Natural killer cell (primary cell): ENCODE results near the gene A2ML1. TPM values are rescaled to one million over a fixed set of nuclear protein-coding genes. Genes with fewer than 3 reads are reported as not detected.

Experiments
- ATAC-seq, 3 donors: fragments of 150-1000 bp in 2 of 3; fragments of 200-7000 bp in 1 of 3; cut with Tn5 transposase; 1 replicate in 1 of 3; 2 replicates in 2 of 3; pipeline ENCODE4 v1.10.0; 2021; ENCODE audit warnings: mild to moderate bottlenecking in 2 of 3, moderate library complexity in 2 of 3
- DNase-seq, 2 donors: peaks; one replicate each; pipeline versions ENCODE4 v3.0.0 to v3.0.0-alpha.2; 2013 to 2021; ENCODE audit warnings: mixed read lengths in 1 of 2
- H3K27ac ChIP-seq: one replicate; pipeline ENCODE4 v1.5.1; 2013; ENCODE audit warnings: mild to moderate bottlenecking, low read length
- H3K27me3 ChIP-seq: one replicate; pipeline ENCODE4 v1.6.1; 2013; ENCODE audit warnings: low read length; ENCODE audit not compliant: control insufficient read depth, insufficient read depth
- H3K36me3 ChIP-seq: one replicate; pipeline ENCODE4 v1.6.1; 2013; ENCODE audit warnings: low read length; ENCODE audit not compliant: control insufficient read depth, insufficient read depth
- H3K4me1 ChIP-seq: one replicate; pipeline ENCODE4 v1.6.1; 2013; ENCODE audit warnings: low read length; ENCODE audit not compliant: control insufficient read depth, insufficient read depth
- H3K4me3 ChIP-seq: one replicate; pipeline ENCODE4 v1.5.1; 2013; ENCODE audit warnings: low read length
- H3K9me3 ChIP-seq: one replicate; pipeline ENCODE4 v1.6.1; 2013; ENCODE audit warnings: low read length; ENCODE audit not compliant: control insufficient read depth, insufficient read depth
- H3K27ac Mint-ChIP-seq, 2 donors: one replicate each; pipeline ENCODE4 v1.8.0; 2022; ENCODE audit warnings: mild to moderate bottlenecking in 2 of 2, mixed read lengths in 2 of 2, moderate library complexity in 1 of 2
- H3K27me3 Mint-ChIP-seq, 2 donors: one replicate each; pipeline ENCODE4 v1.8.0; 2022; ENCODE audit warnings: low read depth in 2 of 2, mixed read lengths in 2 of 2
- H3K36me3 Mint-ChIP-seq: one replicate; pipeline ENCODE4 v1.8.0; 2022; ENCODE audit warnings: mixed read lengths
- H3K4me1 Mint-ChIP-seq, 2 donors: one replicate each; pipeline ENCODE4 v1.8.0; 2022; ENCODE audit warnings: mixed read lengths in 2 of 2
- H3K4me3 Mint-ChIP-seq: one replicate; pipeline ENCODE4 v1.8.0; 2022; ENCODE audit warnings: mild to moderate bottlenecking, moderate library complexity, mixed read lengths
- H3K9me3 Mint-ChIP-seq, 2 donors: one replicate each; pipeline ENCODE4 v1.8.0; 2022; ENCODE audit warnings: mixed read lengths in 2 of 2
- WGBS: methylation state at CpG from one replicate; pipeline ENCODE4 v1.1.7; 2013; ENCODE audit warnings: missing lambda C conversion rate; ENCODE audit not compliant: insufficient coverage; 5-methylcytosine and 5-hydroxymethylcytosine counted together
- intact Hi-C: fragments of 100-400 bp; cut with micrococcal nuclease; formaldehyde crosslinking; loops from one replicate; pipeline ENCODE4 v1.14.2; 2022
- total RNA-seq, 4 donors: library from RNA; stranded (reverse); fragments of 120-200 nt in 1 of 4; gene quantifications; one replicate each; pipeline versions ENCODE4 v1.2.3 to v1.2.4, GENCODE V29; 2013 to 2022
- TF ChIP-seq, protein P1 (sequence below): fragments of 200-600 bp; IDR thresholded peaks from one replicate; pipeline ENCODE4 v1.8.0; 2022; ENCODE audit warnings: antibody characterized with exemption

Gene A2ML1
- total RNA-seq, 3 donors from 2014 or later (not counting 1 experiment from before 2014, with no cell fraction given) = not detected

- no peak for DNase-seq
- ATAC-seq = no peak
These were observed 19.4 kb downstream of the A2ML1 start for GRCh38 chr12:8841778-8842177.

GRCh38 chr12:8844665-8845064, 22.2 kb downstream of the A2ML1 start:
- intact Hi-C loops = no loop called here
- DNase-seq = no peak
- Histone ChIP-seq H3K9me3 (no peaks in the 10 kb centered on the region), H3K4me3 (no peak overlapping the region), H3K36me3 (no peaks in the 10 kb centered on the region), H3K4me1 (no peaks in the 10 kb centered on the region), H3K27ac (no peak overlapping the region), H3K27me3 (no peaks in the 10 kb centered on the region)
- WGBS = 91% methylated on average over 10 of the region's 11 CpGs
- no peak for ATAC-seq
- Mint-ChIP-seq H3K27ac (no peak overlapping the region), H3K4me1 (no peaks in the 10 kb centered on the region), H3K9me3 (no peaks in the 10 kb centered on the region), H3K36me3 (no peaks in the 10 kb centered on the region), H3K4me3 (no peak overlapping the region), H3K27me3 (peaks cover 10 to 13% of the 10 kb centered on the region in 2 donors)
- TF ChIP-seq, protein P1, sequence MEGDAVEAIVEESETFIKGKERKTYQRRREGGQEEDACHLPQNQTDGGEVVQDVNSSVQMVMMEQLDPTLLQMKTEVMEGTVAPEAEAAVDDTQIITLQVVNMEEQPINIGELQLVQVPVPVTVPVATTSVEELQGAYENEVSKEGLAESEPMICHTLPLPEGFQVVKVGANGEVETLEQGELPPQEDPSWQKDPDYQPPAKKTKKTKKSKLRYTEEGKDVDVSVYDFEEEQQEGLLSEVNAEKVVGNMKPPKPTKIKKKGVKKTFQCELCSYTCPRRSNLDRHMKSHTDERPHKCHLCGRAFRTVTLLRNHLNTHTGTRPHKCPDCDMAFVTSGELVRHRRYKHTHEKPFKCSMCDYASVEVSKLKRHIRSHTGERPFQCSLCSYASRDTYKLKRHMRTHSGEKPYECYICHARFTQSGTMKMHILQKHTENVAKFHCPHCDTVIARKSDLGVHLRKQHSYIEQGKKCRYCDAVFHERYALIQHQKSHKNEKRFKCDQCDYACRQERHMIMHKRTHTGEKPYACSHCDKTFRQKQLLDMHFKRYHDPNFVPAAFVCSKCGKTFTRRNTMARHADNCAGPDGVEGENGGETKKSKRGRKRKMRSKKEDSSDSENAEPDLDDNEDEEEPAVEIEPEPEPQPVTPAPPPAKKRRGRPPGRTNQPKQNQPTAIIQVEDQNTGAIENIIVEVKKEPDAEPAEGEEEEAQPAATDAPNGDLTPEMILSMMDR = no peak

More at GRCh38 chr12:8841778-8842177, 19.4 kb downstream of the A2ML1 start:
- Mint-ChIP-seq H3K36me3 (no peaks in the 10 kb centered on the region), H3K9me3 (no peaks in the 10 kb centered on the region), H3K27me3 (peaks cover 10 to 13% of the 10 kb centered on the region in 2 donors), H3K27ac (no peak overlapping the region), H3K4me3 (no peak overlapping the region), H3K4me1 (no peaks in the 10 kb centered on the region)
- Histone ChIP-seq H3K27ac (no peak overlapping the region), H3K9me3 (no peaks in the 10 kb centered on the region), H3K36me3 (no peaks in the 10 kb centered on the region), H3K4me3 (no peak overlapping the region), H3K4me1 (no peaks in the 10 kb centered on the region), H3K27me3 (no peaks in the 10 kb centered on the region)
- TF ChIP-seq, protein P1 = no peak
- intact Hi-C loops = no loop called here
- WGBS = 89% methylated on average over 4 of the region's 4 CpGs

DNA sequence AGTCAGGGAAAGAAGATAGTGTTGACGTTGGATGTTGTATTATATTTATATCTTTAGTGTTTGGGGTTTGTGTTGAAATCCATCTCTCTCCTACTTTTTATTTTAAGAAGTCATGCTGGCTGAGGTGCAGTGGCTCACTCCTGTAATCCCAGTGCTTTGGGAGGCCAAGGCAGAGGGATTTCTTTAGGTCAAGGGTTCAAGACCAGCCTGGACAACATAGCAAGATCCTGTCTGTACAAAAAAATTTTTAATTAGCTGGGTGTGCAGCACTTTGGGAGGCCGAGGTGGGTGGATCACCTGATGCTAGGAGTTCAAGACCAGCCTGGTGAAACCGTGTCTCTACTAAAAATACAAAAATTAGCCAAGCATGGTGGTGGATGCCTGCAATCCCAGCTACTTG, 23.9 kb downstream of the A2ML1 start:
- Mint-ChIP-seq H3K27me3 (peaks cover 10 to 13% of the 10 kb centered on the region in 2 donors), H3K9me3 (no peaks in the 10 kb centered on the region), H3K27ac (no peak overlapping the region), H3K4me1 (no peaks in the 10 kb centered on the region), H3K36me3 (no peaks in the 10 kb centered on the region), H3K4me3 (no peak overlapping the region)
- 81% methylated on average over 2 of the region's 3 CpGs for WGBS
- TF ChIP-seq, protein P1 = no peak
- H3K9me3 ChIP-seq = no peaks in the 10 kb centered on the region
- no peaks in the 10 kb centered on the region for H3K4me1 ChIP-seq
- intact Hi-C loops = no loop called here
- H3K27me3 ChIP-seq = no peaks in the 10 kb centered on the region
- DNase-seq (no peak), ATAC-seq (no peak)
- no peak overlapping the region for H3K4me3 ChIP-seq
- no peaks in the 10 kb centered on the region for H3K36me3 ChIP-seq
- no peak overlapping the region for H3K27ac ChIP-seq

DNA sequence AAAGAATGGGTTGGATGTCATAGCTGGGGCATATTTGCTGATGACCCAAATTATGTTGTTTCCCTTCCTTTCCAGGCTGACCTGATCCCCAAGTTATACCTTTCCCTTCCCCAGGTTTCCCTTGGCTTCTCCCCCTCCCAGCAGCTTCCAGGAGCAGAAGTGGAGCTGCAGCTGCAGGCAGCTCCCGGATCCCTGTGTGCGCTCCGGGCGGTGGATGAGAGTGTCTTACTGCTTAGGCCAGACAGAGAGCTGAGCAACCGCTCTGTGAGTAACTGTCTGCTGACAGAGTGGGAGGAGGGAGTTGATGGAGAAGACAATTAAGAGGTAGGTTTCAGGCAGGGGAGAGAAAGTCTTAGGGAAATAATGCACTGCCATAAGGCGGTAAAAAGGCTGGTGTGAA, 25.0 kb downstream of the A2ML1 start:
- Histone ChIP-seq H3K4me3 (no peak overlapping the region), H3K27ac (no peak overlapping the region), H3K4me1 (no peaks in the 10 kb centered on the region), H3K9me3 (no peaks in the 10 kb centered on the region), H3K36me3 (no peaks in the 10 kb centered on the region), H3K27me3 (no peaks in the 10 kb centered on the region)
- H3K27me3 Mint-ChIP-seq = peaks cover 10 to 13% of the 10 kb centered on the region in 2 donors
- TF ChIP-seq, protein P1 = no peak
- no peak for ATAC-seq
- WGBS = 96% methylated on average over 6 of the region's 6 CpGs
- no peak for DNase-seq
- intact Hi-C loops = no loop called here
- no peak overlapping the region for H3K4me3 Mint-ChIP-seq
- H3K27ac Mint-ChIP-seq = no peak overlapping the region
- H3K9me3 Mint-ChIP-seq = no peaks in the 10 kb centered on the region
- H3K36me3 Mint-ChIP-seq = no peaks in the 10 kb centered on the region
- no peaks in the 10 kb centered on the region for H3K4me1 Mint-ChIP-seq
